Measurements from ENCODE around the gene CYP2R1.

GRCh38 chr11:14932447-14932846, 40.4 kb upstream of the CYP2R1 start:
- TF ChIP-seq POLR2A (IDR thresholded peaks at IDR 0.05), result no peak
- no peak for TF ChIP-seq CTCF (IDR thresholded peaks at IDR 0.05)

All from testis (tissue), 2 donors.